Heart left ventricle (tissue), 13 donors: ENCODE results near the gene MIS18BP1.

Experiments used
- POLR2A ChIP-seq, 2 donors: fragments of 450-650 bp; IDR thresholded peaks; one replicate each; pipeline ENCODE4 v1.6.1; 2017; ENCODE audit warnings: antibody characterized with exemption in 2 of 2, mild to moderate bottlenecking in 2 of 2, moderate library complexity in 2 of 2
- TF ChIP-seq, protein P1 (sequence below), 12 donors: fragments of 200-600 bp; sonication (generic) in 4 of 12; IDR thresholded peaks; one replicate each; pipeline versions ENCODE4 v1.5.0 to v1.8.0; 2018 to 2022; ENCODE audit warnings: antibody characterized with exemption in 12 of 12, mild to moderate bottlenecking in 5 of 12
- donor health status: ischemic (EF 13 %, LVEDD 7.1; RV severe dilation, severe dysfunction).
- donor health status: DM: no; HTN: yes; CAD: no.
- donor health status: DM: no; HTN: no; CAD: no.
- donor health status: ischemic (EF 25% LVEDD 6.9; RV normal size, moderate dysfunction).
- donor health status: ischemic (EF 25% LVEDD 5.7; RV mildly dilated, moderate dysfunction).
- donor health status: ischemic (EF 35%, LVEDD 5.7; RV mildly dilated, moderate dysfunction).
- donor health status: nonischemic (EF 11% LVEDD 7.7; RV severe dilation, severe dysfunction).
- donor health status: DM: yes; HTN: yes; CAD: no.
- donor health status: PGD.
- donor health status: ischemic (EF 29% LVEDD 5.4; RV normal size, mild dysfunction).
- donor health status: nonischemic (EF 23%, LVEDD 6.1; RV moderate dilation, normal function).

- TF ChIP-seq, protein P1, sequence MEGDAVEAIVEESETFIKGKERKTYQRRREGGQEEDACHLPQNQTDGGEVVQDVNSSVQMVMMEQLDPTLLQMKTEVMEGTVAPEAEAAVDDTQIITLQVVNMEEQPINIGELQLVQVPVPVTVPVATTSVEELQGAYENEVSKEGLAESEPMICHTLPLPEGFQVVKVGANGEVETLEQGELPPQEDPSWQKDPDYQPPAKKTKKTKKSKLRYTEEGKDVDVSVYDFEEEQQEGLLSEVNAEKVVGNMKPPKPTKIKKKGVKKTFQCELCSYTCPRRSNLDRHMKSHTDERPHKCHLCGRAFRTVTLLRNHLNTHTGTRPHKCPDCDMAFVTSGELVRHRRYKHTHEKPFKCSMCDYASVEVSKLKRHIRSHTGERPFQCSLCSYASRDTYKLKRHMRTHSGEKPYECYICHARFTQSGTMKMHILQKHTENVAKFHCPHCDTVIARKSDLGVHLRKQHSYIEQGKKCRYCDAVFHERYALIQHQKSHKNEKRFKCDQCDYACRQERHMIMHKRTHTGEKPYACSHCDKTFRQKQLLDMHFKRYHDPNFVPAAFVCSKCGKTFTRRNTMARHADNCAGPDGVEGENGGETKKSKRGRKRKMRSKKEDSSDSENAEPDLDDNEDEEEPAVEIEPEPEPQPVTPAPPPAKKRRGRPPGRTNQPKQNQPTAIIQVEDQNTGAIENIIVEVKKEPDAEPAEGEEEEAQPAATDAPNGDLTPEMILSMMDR (IDR thresholded peaks at IDR 0.05) = no peak
- TF ChIP-seq POLR2A (IDR thresholded peaks at IDR 0.05) = no peak
Measured at GRCh38 chr14:45267071-45267470, 14.1 kb upstream of the MIS18BP1 start.
